ENCODE measurements around the gene TBC1D21.

DNA sequence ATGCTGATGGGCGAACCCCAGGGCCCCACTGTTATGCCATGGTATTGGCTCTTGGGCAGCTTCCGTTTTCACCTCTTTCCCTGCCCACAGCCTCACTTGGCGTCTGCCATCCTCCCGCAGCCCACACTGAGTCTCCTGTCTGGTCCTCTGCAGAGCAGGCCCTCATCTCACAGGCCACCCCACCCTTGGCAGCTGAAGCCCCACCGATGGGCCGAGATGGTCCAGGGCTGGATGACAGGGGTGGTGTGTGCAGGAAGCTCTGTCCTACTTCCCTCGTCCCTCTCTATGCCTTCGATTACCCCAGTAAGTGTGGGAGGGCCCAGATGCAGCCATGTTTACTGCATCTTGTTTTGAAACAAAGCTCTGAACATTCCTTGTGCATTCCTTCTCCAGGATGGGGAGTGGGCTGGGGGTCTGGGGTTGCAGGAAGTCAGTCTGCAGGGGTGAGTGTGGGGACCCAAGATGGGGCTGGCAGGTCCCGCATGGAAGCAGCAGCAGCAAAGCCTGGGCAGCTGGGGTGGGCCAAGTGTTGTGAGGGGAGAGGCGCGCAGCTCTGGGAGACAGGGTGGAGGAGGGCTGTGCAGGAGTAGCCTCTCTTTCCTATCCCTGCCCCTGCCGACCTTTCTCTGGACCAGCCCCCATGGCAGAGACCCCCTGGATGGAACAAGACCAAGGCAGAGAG, 20.9 kb downstream of the TBC1D21 start:
- TF ChIP-seq, protein P1, sequence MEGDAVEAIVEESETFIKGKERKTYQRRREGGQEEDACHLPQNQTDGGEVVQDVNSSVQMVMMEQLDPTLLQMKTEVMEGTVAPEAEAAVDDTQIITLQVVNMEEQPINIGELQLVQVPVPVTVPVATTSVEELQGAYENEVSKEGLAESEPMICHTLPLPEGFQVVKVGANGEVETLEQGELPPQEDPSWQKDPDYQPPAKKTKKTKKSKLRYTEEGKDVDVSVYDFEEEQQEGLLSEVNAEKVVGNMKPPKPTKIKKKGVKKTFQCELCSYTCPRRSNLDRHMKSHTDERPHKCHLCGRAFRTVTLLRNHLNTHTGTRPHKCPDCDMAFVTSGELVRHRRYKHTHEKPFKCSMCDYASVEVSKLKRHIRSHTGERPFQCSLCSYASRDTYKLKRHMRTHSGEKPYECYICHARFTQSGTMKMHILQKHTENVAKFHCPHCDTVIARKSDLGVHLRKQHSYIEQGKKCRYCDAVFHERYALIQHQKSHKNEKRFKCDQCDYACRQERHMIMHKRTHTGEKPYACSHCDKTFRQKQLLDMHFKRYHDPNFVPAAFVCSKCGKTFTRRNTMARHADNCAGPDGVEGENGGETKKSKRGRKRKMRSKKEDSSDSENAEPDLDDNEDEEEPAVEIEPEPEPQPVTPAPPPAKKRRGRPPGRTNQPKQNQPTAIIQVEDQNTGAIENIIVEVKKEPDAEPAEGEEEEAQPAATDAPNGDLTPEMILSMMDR (conservative IDR thresholded peaks at IDR 0.05; ENCODE audit: low read depth, low read length) = no peak
- TF ChIP-seq EZH2 (IDR thresholded peaks at IDR 0.05; ENCODE audit: borderline replicate concordance, low read depth, low read length, poor library complexity, severe bottlenecking) = no peak

All from A673 (cell line).